ENCODE results near the gene OPCML. TPM values are rescaled to one million over a fixed set of nuclear protein-coding genes. Genes with fewer than 3 reads are reported as not detected.

OPCML gene
- total and polyA plus RNA-seq, 12 donors = under 0.01 to 1.2 (median 0.39) TPM

- WGBS, 2 donors = 93 to 94% methylated on average over 14 of the region's 14 CpGs
- intact Hi-C loops (cut with DNase I) = no loop called here
Observed at GRCh38 chr11:133390803-133391202, 141.5 kb downstream of the OPCML start.

GRCh38 chr11:133388975-133389568, 143.2 kb downstream of the OPCML start:
- ATAC-seq (no peak), DNase-seq (no peak)
- H3K36me3 ChIP-seq = no peaks in the 10 kb centered on the region
- intact Hi-C loops (cut with DNase I) = no loop called here
- no peak for TF ChIP-seq CTCF (IDR thresholded peaks at IDR 0.05)
- H3K9me3 ChIP-seq = no peaks in the 10 kb centered on the region
- peaks cover 0 to 10% (median 0%) of the 10 kb centered on the region in 7 donors for H3K27me3 ChIP-seq
- H3K27ac ChIP-seq = no peak overlapping the region
- 86 to 96% methylated on average over 5 of the region's 5 CpGs for WGBS, 2 donors
- peaks cover 0 to 21% (median 5%) of the 10 kb centered on the region in 9 donors for H3K4me1 ChIP-seq
- H3K4me3 ChIP-seq = no peak overlapping the region

More at GRCh38 chr11:133390803-133391202, 141.5 kb downstream of the OPCML start:
- Histone ChIP-seq H3K4me3 (no peak overlapping the region), H3K4me1 (peaks cover 0 to 15% (median 5%) of the 10 kb centered on the region in 9 donors), H3K27me3 (peaks cover 0 to 6% (median 0%) of the 10 kb centered on the region in 7 donors), H3K9me3 (no peaks in the 10 kb centered on the region), H3K27ac (no peak overlapping the region), H3K36me3 (no peaks in the 10 kb centered on the region)
- DNase-seq (no peak), ATAC-seq (no peak)
- TF ChIP-seq CTCF (IDR thresholded peaks at IDR 0.05) = no peak

- H3K4me1 ChIP-seq = peaks cover 0 to 21% (median 5%) of the 10 kb centered on the region in 9 donors
- no peak overlapping the region for H3K27ac ChIP-seq
- TF ChIP-seq CTCF (IDR thresholded peaks at IDR 0.05) = no peak
- H3K36me3 ChIP-seq = no peaks in the 10 kb centered on the region
- ATAC-seq (no peak), DNase-seq (no peak)
- intact Hi-C loops (cut with DNase I) = no loop called here
- peaks cover 0 to 10% (median 0%) of the 10 kb centered on the region in 7 donors for H3K27me3 ChIP-seq
- no peaks in the 10 kb centered on the region for H3K9me3 ChIP-seq
- no peak overlapping the region for H3K4me3 ChIP-seq
- 79 to 82% methylated on average over 2 of the region's 2 CpGs for WGBS, 2 donors
Observed at GRCh38 chr11:133388260-133388659, 144.0 kb downstream of the OPCML start.

- intact Hi-C loops (cut with DNase I) = no loop called here
- Histone ChIP-seq H3K4me3 (no peak overlapping the region), H3K9me3 (no peaks in the 10 kb centered on the region), H3K27me3 (peaks cover 0 to 8% (median 0%) of the 10 kb centered on the region in 7 donors), H3K4me1 (peaks cover 0 to 21% (median 5%) of the 10 kb centered on the region in 9 donors), H3K36me3 (no peaks in the 10 kb centered on the region), H3K27ac (peak overlapping the region in 2 of 10 donors; percentile 7 to 27)
- no peak for TF ChIP-seq CTCF (IDR thresholded peaks at IDR 0.05)
- 33% methylated on average over 4 of the region's 4 CpGs for WGBS, 2 donors
- ATAC-seq (peak in 5 of 8 donors; percentile 22 to 71 (median 46)), DNase-seq (no peak)
Observed at GRCh38 chr11:133386852-133387251, 145.4 kb downstream of the OPCML start.
